K562 (cell line): Measurements from ENCODE around the gene ARHGAP18. TPM values are rescaled to one million over a fixed set of nuclear protein-coding genes. Genes with fewer than 3 reads are reported as not detected.

Experiments
- ARID2 ChIP-seq: fragments of 450-650 bp; IDR thresholded peaks from 2 replicates; pipeline ENCODE4 v1.6.1; 2017; ENCODE audit warnings: antibody characterized with exemption, mild to moderate bottlenecking
- CAMTA2 ChIP-seq: fragments of 250-450 bp; sonication (Bioruptor Pico); conservative IDR thresholded peaks from 2 replicates; pipeline ENCODE4 v1.5.1; 2022
- CEBPG ChIP-seq, 3 experiments: fragments of 200-800 bp in 1 of 3; sonication (Bioruptor generic) in 1 of 3; sonication (generic) in 1 of 3; formaldehyde crosslinking in 1 of 3; IDR thresholded peaks in 2 of 3; conservative IDR thresholded peaks in 1 of 3; 2 replicates each; pipeline versions ENCODE4 v1.6.1 to v1.8.0; 2016 to 2022; ENCODE audit warnings: missing compliant biosample characterization in 2 of 3, missing genetic modification characterization in 2 of 3, mild to moderate bottlenecking in 1 of 3, missing genetic modification reagents in 1 of 3
- ETV1 ChIP-seq: fragments of 450-650 bp; conservative IDR thresholded peaks from 2 replicates; pipeline ENCODE4 v1.6.1; 2016; ENCODE audit warnings: missing genetic modification characterization, control low read depth, low read depth, missing compliant biosample characterization
- KAT8 ChIP-seq: fragments of 450-650 bp; IDR thresholded peaks from 2 replicates; pipeline ENCODE4 v1.6.1; 2016; ENCODE audit warnings: low read depth, mild to moderate bottlenecking
- KDM1A ChIP-seq, 2 experiments: fragments of 450-650 bp; IDR thresholded peaks; 2 replicates each; pipeline ENCODE4 v1.6.1; 2016; ENCODE audit warnings: mild to moderate bottlenecking in 2 of 2
- MEF2D ChIP-seq: conservative IDR thresholded peaks from 2 replicates; pipeline ENCODE4 v1.6.1; 2016; ENCODE audit warnings: low read depth, missing genetic modification characterization, missing compliant biosample characterization
- MEIS2 ChIP-seq: fragments of 450-650 bp; IDR thresholded peaks from 2 replicates; pipeline ENCODE4 v1.6.1; 2014; ENCODE audit warnings: mild to moderate bottlenecking; ENCODE audit not compliant: partially characterized antibody
- MIER1 ChIP-seq: fragments of 450-650 bp; IDR thresholded peaks from 2 replicates; pipeline ENCODE4 v1.6.1; 2016; ENCODE audit warnings: antibody characterized with exemption, mild to moderate bottlenecking, low read depth
- MTF1 ChIP-seq: fragments of 250-450 bp; sonication (Bioruptor Pico); IDR thresholded peaks from 2 replicates; pipeline ENCODE4 v1.9.0; 2021; ENCODE audit warnings: moderate library complexity, mild to moderate bottlenecking, inconsistent platforms, borderline replicate concordance
- NFIC ChIP-seq: fragments of 450-650 bp; IDR thresholded peaks from 2 replicates; pipeline ENCODE4 v1.6.1; 2017; ENCODE audit warnings: mild to moderate bottlenecking, inconsistent platforms
- POLR2H ChIP-seq: IDR thresholded peaks from 2 replicates; pipeline ENCODE4 v1.6.1; 2016; ENCODE audit warnings: missing genetic modification characterization, low read depth, mild to moderate bottlenecking, control low read depth, missing compliant biosample characterization, moderate library complexity
- PTTG1 ChIP-seq: fragments of 450-650 bp; IDR thresholded peaks from 2 replicates; pipeline ENCODE4 v1.6.1; 2016; ENCODE audit warnings: low read depth, mild to moderate bottlenecking, missing genetic modification characterization, missing compliant biosample characterization
- RBFOX2 ChIP-seq: fragments of 200-400 bp; formaldehyde crosslinking; IDR thresholded peaks from 2 replicates; pipeline ENCODE4 v1.6.1; 2017; ENCODE audit warnings: low read depth, mild to moderate bottlenecking, low read length, moderate library complexity
- RCOR1 ChIP-seq, 2 experiments: IDR thresholded peaks; 2 replicates each; pipeline ENCODE4 v1.6.1; 2012; ENCODE audit warnings: low read depth in 2 of 2, low read length in 2 of 2, borderline replicate concordance in 1 of 2, improper control_type of control experiment in 1 of 2
- SMAD3 ChIP-seq: fragments of 450-650 bp; formaldehyde crosslinking; conservative IDR thresholded peaks from 2 replicates; pipeline ENCODE4 v1.4.0; 2020; ENCODE audit warnings: mild to moderate bottlenecking
- ZNF384 ChIP-seq: IDR thresholded peaks from 2 replicates; pipeline ENCODE4 v1.6.1; 2012; ENCODE audit warnings: low read depth, low read length, improper control_type of control experiment
- ZNF444 ChIP-seq: fragments of 250-450 bp; sonication (Bioruptor Pico); IDR thresholded peaks from 2 replicates; pipeline ENCODE4 v1.4.0; 2020; ENCODE audit warnings: mild to moderate bottlenecking, moderate library complexity
- ZNF644 ChIP-seq: fragments of 200-800 bp; sonication (Bioruptor generic); IDR thresholded peaks from 2 replicates; pipeline ENCODE4 v1.6.1; 2016; ENCODE audit warnings: low read depth, missing genetic modification characterization, missing compliant biosample characterization
- polyA plus RNA-seq, 8 experiments: library from polyadenylated mRNA; depleted of rRNA in 4 of 8; stranded (reverse) in 5 of 8; unstranded in 3 of 8; fragments of >200 nt; fragmentation: Nextera tagmentation in 2 of 8; fragmentation: Illumina TruSeq in 1 of 8; extraction: Ambion mirVana in 2 of 8; extraction: Trizol in 1 of 8; gene quantifications; 2 replicates each; pipeline versions ENCODE4 v1.2.1 to v1.2.3, GENCODE V29; 2011 to 2014; ENCODE audit warnings: inconsistent platforms in 1 of 8, missing spikeins in 1 of 8
- total RNA-seq, 7 experiments: library from RNA; depleted of rRNA in 6 of 7; stranded (reverse); fragments of >200 nt in 6 of 7; fragmentation: Illumina TruSeq in 2 of 7; extraction: Trizol in 2 of 7; gene quantifications; 2 replicates each; pipeline versions ENCODE4 v1.2.1 to v1.2.3, GENCODE V29; 2011 to 2021; ENCODE audit warnings: low replicate concordance in 1 of 7
- TF ChIP-seq, protein P1 (sequence below): sonication (generic); formaldehyde crosslinking; IDR thresholded peaks from 2 replicates; pipeline ENCODE4 v1.8.0; 2023; ENCODE audit warnings: missing genetic modification reagents, mild to moderate bottlenecking, borderline replicate concordance
- TF ChIP-seq, protein P2 (sequence below): fragments of 450-650 bp; IDR thresholded peaks from 2 replicates; pipeline ENCODE4 v1.6.1; 2016
- TF ChIP-seq, protein P3 (sequence below): sonication (generic); formaldehyde crosslinking; IDR thresholded peaks from 2 replicates; pipeline ENCODE4 v1.8.0; 2022; ENCODE audit warnings: missing genetic modification reagents, mild to moderate bottlenecking, moderate library complexity, borderline replicate concordance

ARHGAP18 gene
- total and polyA plus RNA-seq, 9 of the 15 experiments (the other 6 are each of a cell fraction or from before 2014, with no cell fraction given): 13.3 to 29.7 (median 21.1) TPM

DNA sequence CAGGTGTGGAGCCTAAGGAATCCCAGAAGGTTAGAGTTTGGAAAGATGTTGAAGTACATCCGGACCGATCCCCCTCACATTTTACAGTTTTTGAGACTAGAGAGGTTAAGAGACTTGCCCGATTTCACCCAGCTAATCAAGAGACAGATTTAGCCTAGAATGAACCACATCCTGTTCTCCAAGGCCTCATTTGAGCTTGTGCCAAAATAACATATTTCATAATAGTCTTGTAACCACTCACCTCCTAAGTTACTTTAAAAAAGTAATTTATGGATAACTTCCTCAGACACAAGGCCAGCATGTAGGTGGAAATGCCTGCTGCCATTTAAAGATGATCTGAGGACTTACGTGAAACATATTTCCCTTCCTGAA lies 39.8 kb upstream of the ARHGAP18 start (continued):
- TF ChIP-seq, protein P1, sequence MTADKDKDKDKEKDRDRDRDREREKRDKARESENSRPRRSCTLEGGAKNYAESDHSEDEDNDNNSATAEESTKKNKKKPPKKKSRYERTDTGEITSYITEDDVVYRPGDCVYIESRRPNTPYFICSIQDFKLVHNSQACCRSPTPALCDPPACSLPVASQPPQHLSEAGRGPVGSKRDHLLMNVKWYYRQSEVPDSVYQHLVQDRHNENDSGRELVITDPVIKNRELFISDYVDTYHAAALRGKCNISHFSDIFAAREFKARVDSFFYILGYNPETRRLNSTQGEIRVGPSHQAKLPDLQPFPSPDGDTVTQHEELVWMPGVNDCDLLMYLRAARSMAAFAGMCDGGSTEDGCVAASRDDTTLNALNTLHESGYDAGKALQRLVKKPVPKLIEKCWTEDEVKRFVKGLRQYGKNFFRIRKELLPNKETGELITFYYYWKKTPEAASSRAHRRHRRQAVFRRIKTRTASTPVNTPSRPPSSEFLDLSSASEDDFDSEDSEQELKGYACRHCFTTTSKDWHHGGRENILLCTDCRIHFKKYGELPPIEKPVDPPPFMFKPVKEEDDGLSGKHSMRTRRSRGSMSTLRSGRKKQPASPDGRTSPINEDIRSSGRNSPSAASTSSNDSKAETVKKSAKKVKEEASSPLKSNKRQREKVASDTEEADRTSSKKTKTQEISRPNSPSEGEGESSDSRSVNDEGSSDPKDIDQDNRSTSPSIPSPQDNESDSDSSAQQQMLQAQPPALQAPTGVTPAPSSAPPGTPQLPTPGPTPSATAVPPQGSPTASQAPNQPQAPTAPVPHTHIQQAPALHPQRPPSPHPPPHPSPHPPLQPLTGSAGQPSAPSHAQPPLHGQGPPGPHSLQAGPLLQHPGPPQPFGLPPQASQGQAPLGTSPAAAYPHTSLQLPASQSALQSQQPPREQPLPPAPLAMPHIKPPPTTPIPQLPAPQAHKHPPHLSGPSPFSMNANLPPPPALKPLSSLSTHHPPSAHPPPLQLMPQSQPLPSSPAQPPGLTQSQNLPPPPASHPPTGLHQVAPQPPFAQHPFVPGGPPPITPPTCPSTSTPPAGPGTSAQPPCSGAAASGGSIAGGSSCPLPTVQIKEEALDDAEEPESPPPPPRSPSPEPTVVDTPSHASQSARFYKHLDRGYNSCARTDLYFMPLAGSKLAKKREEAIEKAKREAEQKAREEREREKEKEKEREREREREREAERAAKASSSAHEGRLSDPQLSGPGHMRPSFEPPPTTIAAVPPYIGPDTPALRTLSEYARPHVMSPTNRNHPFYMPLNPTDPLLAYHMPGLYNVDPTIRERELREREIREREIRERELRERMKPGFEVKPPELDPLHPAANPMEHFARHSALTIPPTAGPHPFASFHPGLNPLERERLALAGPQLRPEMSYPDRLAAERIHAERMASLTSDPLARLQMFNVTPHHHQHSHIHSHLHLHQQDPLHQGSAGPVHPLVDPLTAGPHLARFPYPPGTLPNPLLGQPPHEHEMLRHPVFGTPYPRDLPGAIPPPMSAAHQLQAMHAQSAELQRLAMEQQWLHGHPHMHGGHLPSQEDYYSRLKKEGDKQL (CRISPR knock-in tag): no peak
- TF ChIP-seq CEBPG (CRISPR knock-in tag; IDR thresholded peaks at IDR 0.05) (no peak), CEBPG (tag; conservative IDR thresholded peaks at IDR 0.05 in 1 of 2, IDR thresholded peaks at IDR 0.05 in 1 of 2) (peak; percentile 30 to 72; a peak in 2 of 4 replicates), PTTG1 (no peak), KAT8 (no peak), CAMTA2 (no peak), ARID2 (no peak), ZNF644 (tag) (no peak), NFIC (peak; percentile 70), ETV1 (tag) (peak; percentile 86), SMAD3 (no peak), ZNF444 (no peak), POLR2H (tag) (0 out of 2 replicates have a peak, but pooled peaks have one; percentile 39), MEF2D (tag) (0 out of 2 replicates have a peak, but pooled peaks have one; percentile 36), MTF1 (CRISPR knock-in tag) (no peak), MEIS2 (peak; percentile 71), RCOR1 (IDR thresholded peaks at IDR 0.05; ENCODE audit: borderline replicate concordance in 1 of 2, low read depth in 2 of 2, low read length in 2 of 2) (peak in 1 of 2 experiments; percentile 57; a peak in 1 of 4 replicates), MIER1 (no peak), RBFOX2 (no peak), ZNF384 (no peak), KDM1A (IDR thresholded peaks at IDR 0.05) (peak; percentile 14 to 45; a peak in 3 of 4 replicates)
- TF ChIP-seq, protein P2, sequence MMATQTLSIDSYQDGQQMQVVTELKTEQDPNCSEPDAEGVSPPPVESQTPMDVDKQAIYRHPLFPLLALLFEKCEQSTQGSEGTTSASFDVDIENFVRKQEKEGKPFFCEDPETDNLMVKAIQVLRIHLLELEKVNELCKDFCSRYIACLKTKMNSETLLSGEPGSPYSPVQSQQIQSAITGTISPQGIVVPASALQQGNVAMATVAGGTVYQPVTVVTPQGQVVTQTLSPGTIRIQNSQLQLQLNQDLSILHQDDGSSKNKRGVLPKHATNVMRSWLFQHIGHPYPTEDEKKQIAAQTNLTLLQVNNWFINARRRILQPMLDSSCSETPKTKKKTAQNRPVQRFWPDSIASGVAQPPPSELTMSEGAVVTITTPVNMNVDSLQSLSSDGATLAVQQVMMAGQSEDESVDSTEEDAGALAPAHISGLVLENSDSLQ: 0 out of 2 replicates have a peak, but pooled peaks have one; percentile 9
- TF ChIP-seq, protein P3, sequence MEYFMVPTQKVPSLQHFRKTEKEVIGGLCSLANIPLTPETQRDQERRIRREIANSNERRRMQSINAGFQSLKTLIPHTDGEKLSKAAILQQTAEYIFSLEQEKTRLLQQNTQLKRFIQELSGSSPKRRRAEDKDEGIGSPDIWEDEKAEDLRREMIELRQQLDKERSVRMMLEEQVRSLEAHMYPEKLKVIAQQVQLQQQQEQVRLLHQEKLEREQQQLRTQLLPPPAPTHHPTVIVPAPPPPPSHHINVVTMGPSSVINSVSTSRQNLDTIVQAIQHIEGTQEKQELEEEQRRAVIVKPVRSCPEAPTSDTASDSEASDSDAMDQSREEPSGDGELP (CRISPR knock-in tag): no peak
